ENCODE measurements around the gene MNAT1. TPM values are rescaled to one million over a fixed set of nuclear protein-coding genes. Genes with fewer than 3 reads are reported as not detected.

The MNAT1 gene
- total and polyA plus RNA-seq, 9 of the 15 experiments (the other 6 are each of a cell fraction or from before 2014, with no cell fraction given): 37.8 to 83.3 (median 60.4) TPM

GRCh38 chr14:60970146-60970545, 235.6 kb downstream of the MNAT1 start:
- DNase-seq (ENCODE audit: extremely low read depth in 1 of 4, low spot score in 3 of 4) (no peak), FAIRE-seq (no peak), ATAC-seq (no peak)
- POLR2A ChIA-PET: no interaction called here
- no peak overlapping the region for H3K27ac ChIP-seq (ENCODE audit: extremely low read depth, low read depth, low read length)
- no peaks in the 10 kb centered on the region for H3K4me1 ChIP-seq (replicated peaks in 1 of 2; ENCODE audit: control insufficient read depth in 2 of 2, insufficient read depth in 2 of 2, low read length in 2 of 2)
- H3K27me3 ChIP-seq (ENCODE audit: control insufficient read depth in 2 of 2, insufficient read depth in 2 of 2, low read length in 2 of 2): no peaks in the 10 kb centered on the region
- TF ChIP-seq CEBPB (tag; IDR thresholded peaks at IDR 0.05) (peak; percentile 85), GTF3C2 (IDR thresholded peaks at IDR 0.05; ENCODE audit: borderline replicate concordance, extremely low read depth, insufficient read length) (no peak), CEBPG (CRISPR knock-in tag; IDR thresholded peaks at IDR 0.05) (no peak), CEBPG (tag; conservative IDR thresholded peaks at IDR 0.05 in 1 of 2, IDR thresholded peaks at IDR 0.05 in 1 of 2) (peak; percentile 55 to 69)
- no peaks in the 10 kb centered on the region for H3K9me3 ChIP-seq (replicated peaks; ENCODE audit: control insufficient read depth, insufficient read depth, low read depth, low read length)
- no peak overlapping the region for H3K4me2 ChIP-seq (ENCODE audit: insufficient read depth, low read length)
- no peak overlapping the region for H3K9ac ChIP-seq (ENCODE audit: insufficient read depth in 1 of 2, low read depth in 2 of 2, low read length in 2 of 2)
- CTCF ChIA-PET (ENCODE audit: low intra/inter-chr PET ratio): no interaction called here
- no peak overlapping the region for H2AFZ ChIP-seq (ENCODE audit: low read depth, low read length)
- H3K36me3 ChIP-seq (ENCODE audit: control insufficient read depth, insufficient read depth, low read length): peaks cover 14% of the 10 kb centered on the region; the same call in 2 of the 3 replicates
- no peaks in the 10 kb centered on the region for H3K9me1 ChIP-seq (ENCODE audit: control insufficient read depth, insufficient read depth, low read length)
- no peaks in the 10 kb centered on the region for H3K79me2 ChIP-seq (ENCODE audit: control insufficient read depth, insufficient read depth, low read length)
- no peak overlapping the region for H3K4me3 ChIP-seq
- in situ Hi-C loops (cut with MboI) (no loop called here), intact Hi-C loops (cut with micrococcal nuclease) (no loop called here)
- H4K20me1 ChIP-seq (replicated peaks; ENCODE audit: control insufficient read depth, insufficient read depth, low read length): no peaks in the 10 kb centered on the region
- 75% methylated on average over 2 of the region's 2 CpGs for WGBS (ENCODE audit: insufficient coverage, low coverage, missing lambda C conversion rate)
- BruUV-seq (replicated peaks): no TSS peak

Measured in K562 (cell line).